Measurements from ENCODE around the gene TBL3.

- TF ChIP-seq CTCF (IDR thresholded peaks at IDR 0.05; ENCODE audit: insufficient read depth, low read depth, low read length) (peak; percentile 18), EZH2 (IDR thresholded peaks at IDR 0.05; ENCODE audit: insufficient read depth, low read length) (peak; percentile 41)
These were observed 48.4 kb upstream of the TBL3 start for GRCh38 chr16:1923299-1924034.
